Endothelial cell of umbilical vein (primary cell): ENCODE results near the gene TRNT1. TPM values are rescaled to one million over a fixed set of nuclear protein-coding genes. Genes with fewer than 3 reads are reported as not detected.

Experiments
- BruUV-seq: library from RNA; stranded (reverse); fragments of 400-500 nt; replicated peaks from 2 replicates; lab custom pipeline; 2021; lab: Mats Ljungman, UMichigan
- CTCF ChIA-PET: fragments of 300-600, 350-600 bp; sonication (Branson Sonifier 250); formaldehyde crosslinking; loops from one replicate; lab custom pipeline; 2021; ENCODE audit warnings: antibody characterized with exemption, inconsistent platforms; lab: Charles Lee
- POLR2A ChIA-PET: fragments of 300-600, 350-600 bp; sonication (Branson Sonifier 250); formaldehyde crosslinking; loops from one replicate; lab custom pipeline; 2021; ENCODE audit warnings: antibody characterized with exemption, inconsistent platforms; lab: Charles Lee
- DNase-seq: peaks from one replicate; pipeline ENCODE4 v3.0.0-alpha.2; 2011; ENCODE audit warnings: low read depth, low spot score
- FAIRE-seq: peaks from 2 replicates; lab custom pipeline; 2011; peaks lifted over from hg19 to GRCh38; lab: Jason Lieb, UNC
- H2AFZ ChIP-seq: 2 replicates; pipeline ENCODE4 v1.6.0; 2012; ENCODE audit warnings: low read depth, low read length, control low read depth, inconsistent platforms
- H3K27ac ChIP-seq: 2 replicates; pipeline ENCODE4 v1.5.1; 2011; ENCODE audit warnings: low read depth, mild to moderate bottlenecking, control low read depth, low read length, moderate library complexity; ENCODE audit not compliant: insufficient read depth
- H3K27me3 ChIP-seq, 2 experiments: 2 replicates each; pipeline versions ENCODE4 v1.6.0 to v1.6.1; 2011; ENCODE audit warnings: low read length in 2 of 2, mixed read lengths in 1 of 2; ENCODE audit not compliant: control insufficient read depth in 2 of 2, insufficient read depth in 2 of 2
- H3K36me3 ChIP-seq, 2 experiments: 2 replicates in 1 of 2; 3 replicates in 1 of 2; pipeline ENCODE4 v1.5.1; 2011; ENCODE audit warnings: low read length in 2 of 2, mild to moderate bottlenecking in 1 of 2, moderate library complexity in 1 of 2; ENCODE audit not compliant: control insufficient read depth in 2 of 2, insufficient read depth in 2 of 2; ENCODE audit errors: extremely low read depth in 1 of 2
- H3K4me1 ChIP-seq: 3 replicates; pipeline ENCODE4 v1.5.1; 2011; ENCODE audit warnings: mild to moderate bottlenecking, low read length; ENCODE audit not compliant: control insufficient read depth, insufficient read depth; ENCODE audit errors: extremely low read depth
- H3K4me2 ChIP-seq: 2 replicates; pipeline ENCODE4 v1.6.1; 2011; ENCODE audit warnings: low read length, control low read depth, mixed read lengths; ENCODE audit not compliant: insufficient read depth
- H3K4me3 ChIP-seq, 3 experiments: fragments of 200-600 bp in 1 of 3; sonication (generic), shearing (Covaris generic) in 1 of 3; replicated peaks in 1 of 3; 2 replicates each; pipeline ENCODE4 v1.5.1; 2011 to 2016; ENCODE audit warnings: control low read depth in 3 of 3, low read length in 3 of 3, mild to moderate bottlenecking in 2 of 3, inconsistent platforms in 1 of 3, low read depth in 1 of 3, moderate library complexity in 1 of 3; ENCODE audit not compliant: insufficient read depth in 1 of 3
- H3K79me2 ChIP-seq: 2 replicates; pipeline ENCODE4 v1.6.0; 2012; ENCODE audit warnings: low read length, inconsistent platforms; ENCODE audit not compliant: control insufficient read depth, insufficient read depth
- H3K9ac ChIP-seq: replicated peaks from 2 replicates; pipeline ENCODE3; 2011; ENCODE audit warnings: low read length, control low read depth; ENCODE audit not compliant: insufficient read depth; ENCODE audit errors: extremely low read depth
- H3K9me1 ChIP-seq: replicated peaks from 3 replicates; pipeline ENCODE4 v1.6.0; 2011; ENCODE audit warnings: mild to moderate bottlenecking, low read length; ENCODE audit not compliant: control insufficient read depth, insufficient read depth; ENCODE audit errors: extremely low read depth
- H3K9me3 ChIP-seq: replicated peaks from 2 replicates; pipeline ENCODE4 v1.5.1; 2012; ENCODE audit warnings: low read length, inconsistent platforms; ENCODE audit not compliant: control insufficient read depth, insufficient read depth
- H4K20me1 ChIP-seq: replicated peaks from 2 replicates; pipeline ENCODE3; 2011; ENCODE audit warnings: mild to moderate bottlenecking, low read length; ENCODE audit not compliant: control insufficient read depth, insufficient read depth; ENCODE audit errors: extremely low read depth
- CTCF ChIP-seq, 2 donors: IDR thresholded peaks; 1 replicate in 1 of 2; 2 replicates in 1 of 2; pipeline ENCODE4 v1.5.1; 2011; ENCODE audit warnings: low read length in 2 of 2, mild to moderate bottlenecking in 2 of 2, moderate library complexity in 2 of 2, control low read depth in 1 of 2, inconsistent platforms in 1 of 2, low read depth in 1 of 2; ENCODE audit not compliant: insufficient read depth in 1 of 2; ENCODE audit errors: extremely low read depth in 1 of 2
- EZH2 ChIP-seq: IDR thresholded peaks from 2 replicates; pipeline ENCODE4 v1.6.1; 2012; ENCODE audit warnings: borderline replicate concordance, low read depth, mild to moderate bottlenecking, moderate library complexity, low read length, inconsistent platforms; ENCODE audit not compliant: severe bottlenecking
- FOS ChIP-seq: IDR thresholded peaks from 2 replicates; pipeline ENCODE4 v1.6.1; 2011; ENCODE audit warnings: mild to moderate bottlenecking, low read length, moderate library complexity, borderline replicate concordance; ENCODE audit not compliant: insufficient read depth
- GATA2 ChIP-seq: IDR thresholded peaks from 2 replicates; pipeline ENCODE4 v1.7.0; 2011; ENCODE audit warnings: low read depth, mild to moderate bottlenecking, moderate library complexity, mixed read lengths, low read length; ENCODE audit not compliant: insufficient read length, insufficient read depth
- JUN ChIP-seq: IDR thresholded peaks from 2 replicates; pipeline ENCODE4 v1.6.1; 2011; ENCODE audit warnings: borderline replicate concordance, low read depth; ENCODE audit not compliant: insufficient read length, insufficient read depth
- MAX ChIP-seq: IDR thresholded peaks from 2 replicates; pipeline ENCODE4 v1.6.1; 2011; ENCODE audit not compliant: insufficient read depth, insufficient read length
- MYC ChIP-seq: IDR thresholded peaks from one replicate; pipeline ENCODE4 v1.6.1; 2011; ENCODE audit warnings: mild to moderate bottlenecking, low read depth, low read length
- POLR2A ChIP-seq: IDR thresholded peaks from 2 replicates; pipeline ENCODE4 v1.6.1; 2012; ENCODE audit warnings: low read depth, mild to moderate bottlenecking, control low read depth, low read length
- POLR2AphosphoS5 ChIP-seq: IDR thresholded peaks from 2 replicates; pipeline ENCODE4 v1.6.1; 2012; ENCODE audit warnings: low read depth, mild to moderate bottlenecking, control low read depth, low read length, moderate library complexity; ENCODE audit not compliant: insufficient read depth
- dilution Hi-C: fragments of 300-500 bp; cut with MboI; formaldehyde crosslinking; loops from one replicate; pipeline ENCODE4 v1.15.0; 2019; ENCODE audit warnings: low sequenced_read_pairs; ENCODE audit not compliant: extremely low pct_ligation_motif_present
- intact Hi-C: fragments of 100-400 bp; cut with micrococcal nuclease; formaldehyde crosslinking; loops from one replicate; pipeline ENCODE4 v1.10.0; 2022
- polyA plus RNA-seq, 4 experiments: library from polyadenylated mRNA; depleted of rRNA in 3 of 4; stranded (reverse) in 3 of 4; unstranded in 1 of 4; fragments of >200 nt; gene quantifications; 2 replicates each; pipeline versions ENCODE4 v1.2.1 to v1.2.3, GENCODE V29; 2011 to 2012; ENCODE audit warnings: missing spikeins in 1 of 4
- total RNA-seq: library from RNA; stranded (reverse); gene quantifications from 2 replicates; pipeline ENCODE4 v1.2.3, GENCODE V29; 2021

TRNT1 gene
- total and polyA plus RNA-seq, 2 donors (not counting 3 experiments of a cell fraction or from before 2014, with no cell fraction given) = 4.6 to 21.3 TPM

GRCh38 chr3:3151513-3151912, 24.8 kb downstream of the TRNT1 start:
- DNase-seq (no peak), FAIRE-seq (no peak)
- no peaks in the 10 kb centered on the region for H3K79me2 ChIP-seq
- TF ChIP-seq POLR2A = no peak
- TF ChIP-seq POLR2AphosphoS5 = no peak
- no peak for TF ChIP-seq FOS
- no peak for TF ChIP-seq JUN
- no peak for TF ChIP-seq EZH2
- TF ChIP-seq CTCF (IDR thresholded peaks at IDR 0.05; ENCODE audit: extremely low read depth in 1 of 2, insufficient read depth in 1 of 2, low read depth in 1 of 2, low read length in 2 of 2) = no peak
- no peak for TF ChIP-seq MYC
- no peak for TF ChIP-seq GATA2
- no peak for TF ChIP-seq MAX
- H3K27ac ChIP-seq = no peak overlapping the region
- peaks cover 3% of the 10 kb centered on the region for H4K20me1 ChIP-seq
- H3K9ac ChIP-seq = no peak overlapping the region
- POLR2A ChIA-PET = no interaction called here
- H2AFZ ChIP-seq = no peak overlapping the region
- no peaks in the 10 kb centered on the region for H3K27me3 ChIP-seq
- BruUV-seq = no TSS peak
- intact Hi-C loops (no loop called here), dilution Hi-C loops (no loop called here)
- no peaks in the 10 kb centered on the region for H3K9me1 ChIP-seq
- peaks cover 9% of the 10 kb centered on the region for H3K4me1 ChIP-seq
- CTCF ChIA-PET = interaction anchor here (1.0 to 1.1 kb wide), 2 partner anchors 9 to 903 kb away, joined by 3 read pairs; no protein-coding TSS in a partner anchor
- no peaks in the 10 kb centered on the region for H3K9me3 ChIP-seq
- no peak overlapping the region for H3K4me3 ChIP-seq
- H3K36me3 ChIP-seq = peaks cover 12 to 26% of the 10 kb centered on the region in 2 experiments
- H3K4me2 ChIP-seq = no peak overlapping the region
